22Rv1 (cell line): ENCODE measurements around the gene CCNL2.

ENCODE experiments used
- H3K27ac ChIP-seq: fragments of 450-650 bp; 2 replicates; pipeline ENCODE4 v1.5.1; 2017
- ZFX ChIP-seq: fragments of 450-650 bp; IDR thresholded peaks from 2 replicates; pipeline ENCODE4 v1.6.1; 2017; ENCODE audit warnings: antibody characterized with exemption, borderline replicate concordance
- TF ChIP-seq, protein P1 (sequence below): fragments of 450-650 bp; IDR thresholded peaks from 2 replicates; pipeline ENCODE4 v1.5.1; 2017; ENCODE audit warnings: mild to moderate bottlenecking

CCNL2 gene

GRCh38 chr1:1351511-1352427 lies 47.4 kb downstream of the CCNL2 start:
- peak overlapping the region; percentile 47 for H3K27ac ChIP-seq
- no peak for TF ChIP-seq ZFX
- TF ChIP-seq, protein P1, sequence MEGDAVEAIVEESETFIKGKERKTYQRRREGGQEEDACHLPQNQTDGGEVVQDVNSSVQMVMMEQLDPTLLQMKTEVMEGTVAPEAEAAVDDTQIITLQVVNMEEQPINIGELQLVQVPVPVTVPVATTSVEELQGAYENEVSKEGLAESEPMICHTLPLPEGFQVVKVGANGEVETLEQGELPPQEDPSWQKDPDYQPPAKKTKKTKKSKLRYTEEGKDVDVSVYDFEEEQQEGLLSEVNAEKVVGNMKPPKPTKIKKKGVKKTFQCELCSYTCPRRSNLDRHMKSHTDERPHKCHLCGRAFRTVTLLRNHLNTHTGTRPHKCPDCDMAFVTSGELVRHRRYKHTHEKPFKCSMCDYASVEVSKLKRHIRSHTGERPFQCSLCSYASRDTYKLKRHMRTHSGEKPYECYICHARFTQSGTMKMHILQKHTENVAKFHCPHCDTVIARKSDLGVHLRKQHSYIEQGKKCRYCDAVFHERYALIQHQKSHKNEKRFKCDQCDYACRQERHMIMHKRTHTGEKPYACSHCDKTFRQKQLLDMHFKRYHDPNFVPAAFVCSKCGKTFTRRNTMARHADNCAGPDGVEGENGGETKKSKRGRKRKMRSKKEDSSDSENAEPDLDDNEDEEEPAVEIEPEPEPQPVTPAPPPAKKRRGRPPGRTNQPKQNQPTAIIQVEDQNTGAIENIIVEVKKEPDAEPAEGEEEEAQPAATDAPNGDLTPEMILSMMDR: no peak

GRCh38 chr1:1349256-1350012 lies 49.7 kb downstream of the CCNL2 start, which contains the start of gene DVL1:
DVL1 (minus strand) TSS chr1:1349418; CDS start chr1:1349065, 353 bp downstream.
- peak within 1 kb of the TSS; percentile 88 for H3K27ac ChIP-seq
- TF ChIP-seq, protein P1: peak; percentile 75
- no peak for TF ChIP-seq ZFX

DNA sequence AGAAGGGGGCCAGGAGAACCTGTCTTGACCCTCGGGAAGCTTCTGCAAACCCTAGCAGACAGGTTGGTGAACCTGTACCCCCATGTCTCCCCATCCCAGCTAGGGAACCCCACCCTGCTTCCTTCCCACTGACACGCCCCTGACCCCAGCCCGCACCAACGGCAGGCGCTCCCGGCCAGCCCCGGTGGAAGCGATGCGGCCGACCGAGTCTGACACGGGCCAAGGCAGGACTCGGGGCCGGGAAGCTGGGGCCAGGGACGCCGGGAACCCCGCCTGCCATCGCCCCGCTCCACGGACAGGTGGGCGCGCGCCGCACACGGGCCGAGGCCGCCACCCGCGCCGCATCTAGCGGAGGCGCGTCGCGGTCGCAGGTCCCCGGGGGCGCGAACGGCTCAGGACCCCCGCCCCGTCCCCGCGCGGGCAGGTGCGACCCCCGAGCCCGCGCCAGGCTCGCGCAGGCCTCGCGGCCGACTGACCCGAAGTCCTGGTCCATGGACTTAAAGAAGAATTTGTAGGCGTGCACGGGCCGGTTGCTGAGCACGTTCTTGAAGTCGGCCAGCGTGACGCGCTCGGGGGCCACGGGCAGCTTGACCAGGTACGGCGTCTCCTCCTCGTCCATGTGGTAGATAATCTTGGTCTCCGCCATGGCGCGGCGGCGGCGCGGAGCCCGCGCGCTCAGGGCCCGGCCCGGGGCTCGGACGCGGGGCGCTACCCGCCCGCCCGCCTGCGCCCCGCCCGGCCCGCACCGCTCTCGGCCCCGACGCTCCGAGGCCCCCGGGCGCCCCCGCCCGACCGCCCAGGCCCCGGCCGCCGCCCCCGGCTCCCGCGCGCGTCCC lies 50.5 kb downstream of the CCNL2 start:
- peak overlapping the region; percentile 88 for H3K27ac ChIP-seq
- TF ChIP-seq, protein P1: no peak
- no peak for TF ChIP-seq ZFX

DNA sequence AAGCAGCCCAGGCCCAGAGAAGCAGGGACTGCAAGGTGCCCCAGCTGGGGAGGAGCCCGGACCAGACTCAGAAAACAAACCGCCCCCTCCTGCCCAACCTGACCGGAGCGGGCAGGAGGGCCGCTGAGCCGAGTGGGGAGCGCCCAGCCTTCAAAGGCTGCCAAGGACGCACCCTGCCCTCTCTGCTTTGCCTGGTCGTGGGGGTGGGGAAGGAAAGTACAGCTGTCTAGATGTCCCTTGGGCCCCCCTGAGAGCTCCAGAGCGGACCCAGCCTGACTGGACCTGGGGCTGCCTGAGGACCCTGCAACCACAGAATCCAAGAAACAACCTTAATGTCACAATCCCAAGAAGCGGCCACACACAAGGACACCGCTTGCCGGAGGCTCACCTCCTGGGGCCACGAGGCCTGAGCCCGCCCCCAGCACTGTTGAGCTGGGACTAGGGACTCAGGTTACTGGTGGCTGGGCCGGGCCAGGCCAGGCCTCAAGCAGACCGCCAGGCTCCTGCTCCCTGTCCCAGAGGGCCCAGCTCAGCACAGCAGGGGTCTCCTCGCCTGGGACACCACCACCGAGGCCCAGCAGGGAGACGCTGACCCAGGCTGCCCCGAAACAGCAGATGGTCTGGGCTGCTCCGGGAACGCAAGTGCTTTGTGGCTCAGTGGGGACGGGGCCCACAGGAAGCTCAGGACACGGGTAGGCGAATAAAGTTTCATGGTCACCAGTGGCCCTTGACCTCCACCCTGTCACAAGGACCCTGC lies 51.3 kb downstream of the CCNL2 start:
- peak overlapping the region; percentile 88 for H3K27ac ChIP-seq
- TF ChIP-seq, protein P1: no peak
- TF ChIP-seq ZFX: no peak

DNA sequence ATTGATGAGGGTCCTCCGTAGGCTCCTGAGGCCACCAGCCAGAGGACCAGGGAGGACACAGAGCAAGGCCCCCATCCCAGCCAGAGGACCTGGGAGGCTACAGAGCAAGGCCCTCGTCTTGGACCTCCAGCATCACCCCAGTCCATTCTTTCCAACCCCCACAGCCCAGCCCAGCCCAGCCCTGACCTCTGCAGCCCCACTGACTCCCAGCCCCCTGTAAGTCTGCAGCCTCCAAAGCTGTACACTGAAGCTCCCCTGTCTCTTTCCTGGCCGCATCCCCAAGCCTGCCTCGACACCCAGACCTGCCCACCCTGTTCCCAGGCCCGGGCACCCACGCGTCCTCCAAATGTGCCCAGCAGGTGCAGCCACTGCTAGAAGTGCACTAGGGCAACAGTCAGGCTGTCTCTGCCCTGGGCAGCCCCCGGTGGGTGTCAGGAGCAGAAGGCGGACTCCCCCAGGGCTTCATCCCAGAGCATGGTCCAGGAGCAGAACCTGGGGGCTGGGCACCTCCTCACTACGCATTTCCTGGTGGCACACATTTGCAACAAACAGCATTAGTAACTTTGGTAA lies 52.0 kb downstream of the CCNL2 start:
- H3K27ac ChIP-seq: peak overlapping the region; percentile 88
- TF ChIP-seq, protein P1: no peak
- no peak for TF ChIP-seq ZFX

- no peak for TF ChIP-seq ZFX
- TF ChIP-seq, protein P1: no peak
- peak overlapping the region; percentile 88; the same call in 1 of the 2 replicates for H3K27ac ChIP-seq
These were observed 52.6 kb downstream of the CCNL2 start for GRCh38 chr1:1346501-1346890.
